BLaER1 (cell line): Measurements from ENCODE around the gene RNFT2.
A peak's percentile ranks its signal among the peaks of the same experiment; 100 is the strongest.
"Not testable (repeated sequence)": the region's sequence is repeated elsewhere in the genome, so short reads cannot be mapped to it uniquely, and the experiment has no call there.

Experiments
- H3K27ac ChIP-seq: shearing (Covaris generic); formaldehyde crosslinking; 2 replicates; pipeline ENCODE4 v1.8.1; 2022
- H3K27me3 ChIP-seq: shearing (Covaris generic); formaldehyde crosslinking; 2 replicates; pipeline ENCODE4 v1.8.1; 2022
- H3K36me3 ChIP-seq: shearing (Covaris generic); formaldehyde crosslinking; 2 replicates; pipeline ENCODE4 v1.8.1; 2022
- H3K4me1 ChIP-seq: shearing (Covaris generic); formaldehyde crosslinking; 2 replicates; pipeline ENCODE4 v1.8.1; 2022
- H3K4me2 ChIP-seq: shearing (Covaris generic); formaldehyde crosslinking; 2 replicates; pipeline ENCODE4 v1.8.1; 2022
- H3K4me3 ChIP-seq: shearing (Covaris generic); formaldehyde crosslinking; 2 replicates; pipeline ENCODE4 v1.8.1; 2022
- H3K9ac ChIP-seq: shearing (Covaris generic); formaldehyde crosslinking; 2 replicates; pipeline ENCODE4 v1.8.1; 2022
- H3K9me3 ChIP-seq: shearing (Covaris generic); formaldehyde crosslinking; 2 replicates; pipeline ENCODE4 v1.8.1; 2022
- H4K20me1 ChIP-seq: shearing (Covaris generic); formaldehyde crosslinking; 2 replicates; pipeline ENCODE4 v1.8.1; 2022
- Cebpa-rat ChIP-seq: shearing (Covaris generic); IDR thresholded peaks from 2 replicates; pipeline ENCODE4 v1.8.1; 2022

The RNFT2 gene

GRCh38 chr12:116735951-116736599, 2.0 kb upstream of the RNFT2 start:
- H3K36me3 ChIP-seq = peaks cover 52% of the 10 kb centered on the region
- no peaks in the 10 kb centered on the region for H3K27me3 ChIP-seq
- H3K9me3 ChIP-seq = no peaks in the 10 kb centered on the region
- peaks cover 59% of the 10 kb centered on the region for H4K20me1 ChIP-seq
- H3K4me3 ChIP-seq = peak overlapping the region; percentile 99
- no peak for TF ChIP-seq Cebpa-rat
- peak overlapping the region; percentile 91 for H3K9ac ChIP-seq
- peak overlapping the region; percentile 97 for H3K4me2 ChIP-seq
- H3K4me1 ChIP-seq = peaks cover 23% of the 10 kb centered on the region
- H3K27ac ChIP-seq = no peak overlapping the region

DNA sequence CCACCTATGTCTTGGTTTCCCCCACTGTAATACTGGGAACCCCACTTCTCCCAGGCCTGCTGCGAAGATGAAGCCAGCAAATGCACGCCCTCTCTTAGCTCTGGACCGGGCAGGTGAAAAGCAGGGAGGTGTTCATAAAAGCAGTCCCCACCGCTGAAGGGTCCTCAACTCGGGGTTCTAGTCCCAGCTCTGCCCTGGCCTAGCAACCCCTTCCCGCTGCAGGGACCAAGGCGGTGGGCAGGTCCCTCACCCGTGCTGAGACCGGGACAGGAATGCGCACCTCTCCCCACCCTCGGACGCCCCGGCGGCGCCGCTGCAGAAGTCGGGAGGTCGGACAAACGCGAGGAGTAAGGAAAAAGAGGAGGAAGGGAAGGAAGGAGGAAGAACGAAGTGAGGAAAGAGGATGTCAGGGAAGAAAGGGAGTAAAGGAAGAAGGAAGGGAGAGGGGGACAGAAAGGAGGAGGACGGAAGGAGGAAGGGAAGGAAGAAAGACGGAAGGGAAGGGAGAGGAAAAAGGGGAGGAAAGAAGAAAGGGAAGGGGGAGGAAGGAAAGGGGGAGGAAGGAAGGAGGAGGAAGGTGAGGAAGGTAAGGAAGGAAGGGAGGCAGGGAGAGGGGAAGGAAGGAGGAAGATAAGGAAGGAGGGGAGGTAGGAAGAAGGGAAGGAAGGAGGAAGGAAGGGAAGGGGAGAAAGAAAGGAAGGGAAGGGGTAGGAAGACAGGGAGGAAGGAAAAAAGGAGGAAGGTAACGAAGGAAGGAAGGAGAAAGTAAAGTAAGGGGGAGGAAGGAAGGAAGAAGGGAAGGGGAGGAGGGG, 947 bp upstream of the RNFT2 start:
- Histone ChIP-seq H3K36me3 (peaks cover 48% of the 10 kb centered on the region), H3K9me3 (no peaks in the 10 kb centered on the region), H3K27ac (peak overlapping the region; percentile 87), H3K4me2 (peak overlapping the region; percentile 97), H3K27me3 (no peaks in the 10 kb centered on the region), H4K20me1 (peaks cover 48% of the 10 kb centered on the region), H3K9ac (peak overlapping the region; percentile 91), H3K4me3 (peak overlapping the region; percentile 99), H3K4me1 (peaks cover 23% of the 10 kb centered on the region)
- TF ChIP-seq Cebpa-rat = no peak

- H3K4me1 ChIP-seq = peaks cover 23% of the 10 kb centered on the region
- TF ChIP-seq Cebpa-rat = no peak
- H3K9ac ChIP-seq = no peak overlapping the region
- H3K4me3 ChIP-seq = no peak overlapping the region
- peaks cover 26% of the 10 kb centered on the region for H4K20me1 ChIP-seq
- no peak overlapping the region for H3K27ac ChIP-seq
- H3K4me2 ChIP-seq = peak overlapping the region; percentile 88
- H3K27me3 ChIP-seq = no peaks in the 10 kb centered on the region
- no peaks in the 10 kb centered on the region for H3K9me3 ChIP-seq
- H3K36me3 ChIP-seq = peaks cover 32% of the 10 kb centered on the region
These were observed 1.3 kb downstream of the RNFT2 start for GRCh38 chr12:116739381-116739887.

DNA sequence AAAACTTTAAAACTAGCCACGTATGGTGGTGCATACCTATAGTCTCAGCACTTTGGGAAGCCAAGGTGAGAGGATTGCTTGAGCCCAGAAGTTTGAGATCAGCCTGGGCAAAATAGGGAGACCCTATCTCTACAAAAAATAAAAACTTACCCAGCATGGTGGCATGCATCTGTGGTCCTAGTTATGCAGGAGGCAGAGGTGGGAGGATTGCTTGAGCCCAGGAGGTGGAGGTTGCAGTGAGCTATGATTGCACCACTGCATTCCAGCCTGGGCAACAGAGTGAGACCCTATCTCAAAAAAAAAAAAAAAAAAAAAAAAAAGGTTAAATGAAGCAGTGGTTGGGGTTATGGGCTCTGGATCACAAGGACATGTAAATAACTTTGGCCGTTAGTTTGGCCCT, 4.7 kb downstream of the RNFT2 start:
- not testable (repeated sequence) for H3K27me3 ChIP-seq, H3K9ac ChIP-seq, H3K4me3 ChIP-seq, H3K9me3 ChIP-seq, H3K4me2 ChIP-seq, H3K27ac ChIP-seq, H4K20me1 ChIP-seq
- Histone ChIP-seq H3K4me1 (peaks cover 11% of the 10 kb centered on the region), H3K36me3 (peaks cover 22% of the 10 kb centered on the region; the same call in 1 of the 2 replicates)

DNA sequence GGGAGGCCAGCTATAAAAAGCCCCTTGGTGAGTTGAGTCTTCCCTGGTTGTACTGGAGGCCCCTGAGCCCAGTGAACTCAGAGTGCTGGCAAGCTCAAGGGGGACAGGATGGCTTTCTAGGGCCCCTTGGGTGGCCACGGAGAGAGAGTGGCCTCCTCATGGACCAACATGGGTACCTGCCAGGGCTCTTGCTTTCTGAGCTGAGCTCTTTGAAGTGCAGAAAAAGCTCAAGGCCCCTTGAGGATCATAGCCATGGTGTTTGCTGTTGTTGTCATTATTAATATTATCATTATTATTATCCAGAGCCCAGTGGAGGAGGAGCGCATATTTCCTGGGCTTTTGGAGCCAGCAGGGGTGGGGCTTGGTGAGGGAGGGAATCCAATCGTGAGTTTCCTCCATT, 6.7 kb downstream of the RNFT2 start:
- Histone ChIP-seq H3K27me3 (no peaks in the 10 kb centered on the region), H3K4me2 (0 out of 2 replicates have a peak overlapping the region, but pooled peaks have one; percentile 21), H3K9ac (no peak overlapping the region), H3K4me3 (no peak overlapping the region), H3K27ac (no peak overlapping the region), H3K4me1 (no peaks in the 10 kb centered on the region), H4K20me1 (no peaks in the 10 kb centered on the region), H3K9me3 (no peaks in the 10 kb centered on the region), H3K36me3 (peaks cover 31% of the 10 kb centered on the region; the same call in 1 of the 2 replicates)
- TF ChIP-seq Cebpa-rat = no peak

GRCh38 chr12:116745554-116745953, 7.4 kb downstream of the RNFT2 start:
- Histone ChIP-seq H3K4me1 (no peaks in the 10 kb centered on the region), H3K9me3 (no peaks in the 10 kb centered on the region), H3K27me3 (no peaks in the 10 kb centered on the region), H3K36me3 (peaks cover 30% of the 10 kb centered on the region), H3K4me2 (no peak overlapping the region), H3K27ac (no peak overlapping the region), H3K9ac (no peak overlapping the region), H3K4me3 (no peak overlapping the region), H4K20me1 (no peaks in the 10 kb centered on the region)
- no peak for TF ChIP-seq Cebpa-rat

DNA sequence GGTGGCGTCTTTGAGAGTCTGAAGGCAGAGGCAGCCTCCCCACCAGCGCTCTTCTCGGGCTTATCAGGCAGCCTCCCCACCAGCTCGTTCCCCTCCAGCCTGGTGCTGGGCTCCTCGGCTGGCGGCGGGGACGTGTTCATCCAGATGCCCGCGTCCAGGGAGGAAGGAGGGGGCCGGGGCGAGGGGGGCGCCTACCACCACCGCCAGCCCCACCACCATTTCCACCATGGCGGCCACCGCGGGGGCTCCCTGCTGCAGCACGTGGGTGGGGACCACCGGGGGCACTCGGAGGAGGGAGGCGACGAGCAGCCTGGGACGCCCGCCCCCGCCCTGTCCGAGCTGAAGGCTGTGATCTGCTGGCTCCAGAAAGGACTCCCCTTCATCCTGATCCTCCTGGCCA, 11.8 kb downstream of the RNFT2 start:
- TF ChIP-seq Cebpa-rat = no peak
- no peaks in the 10 kb centered on the region for H4K20me1 ChIP-seq
- H3K4me2 ChIP-seq = no peak overlapping the region
- no peak overlapping the region for H3K9ac ChIP-seq
- H3K4me3 ChIP-seq = no peak overlapping the region
- H3K9me3 ChIP-seq = no peaks in the 10 kb centered on the region
- H3K36me3 ChIP-seq = peaks cover 29% of the 10 kb centered on the region
- H3K27me3 ChIP-seq = no peaks in the 10 kb centered on the region
- no peaks in the 10 kb centered on the region for H3K4me1 ChIP-seq
- no peak overlapping the region for H3K27ac ChIP-seq

DNA sequence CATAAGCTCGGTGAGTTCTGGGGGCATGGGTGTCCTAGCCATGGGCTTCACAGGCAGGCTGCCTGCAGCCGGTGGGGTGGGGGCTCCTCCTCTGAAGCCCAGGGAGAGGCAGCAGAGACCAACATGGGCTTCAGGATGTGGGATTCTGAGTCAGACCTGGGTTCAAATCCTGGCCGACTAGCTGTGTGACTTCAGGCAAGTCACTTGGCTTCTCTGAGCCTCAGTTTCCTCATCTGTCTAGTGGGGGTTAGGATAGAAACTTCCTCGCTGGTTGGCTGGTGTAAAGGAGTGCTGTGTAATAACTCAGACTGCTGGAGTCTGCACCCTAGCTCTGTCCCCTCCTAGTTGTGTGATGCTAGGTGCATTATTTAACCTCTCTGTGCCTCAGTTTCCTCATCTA, 12.2 kb downstream of the RNFT2 start:
- no peaks in the 10 kb centered on the region for H3K27me3 ChIP-seq
- no peak overlapping the region for H3K27ac ChIP-seq
- H3K9me3 ChIP-seq = no peaks in the 10 kb centered on the region
- no peak overlapping the region for H3K9ac ChIP-seq
- no peak for TF ChIP-seq Cebpa-rat
- no peaks in the 10 kb centered on the region for H4K20me1 ChIP-seq
- H3K36me3 ChIP-seq = peaks cover 29% of the 10 kb centered on the region
- no peak overlapping the region for H3K4me3 ChIP-seq
- no peaks in the 10 kb centered on the region for H3K4me1 ChIP-seq
- H3K4me2 ChIP-seq = no peak overlapping the region

GRCh38 chr12:116754097-116754496, 16.0 kb downstream of the RNFT2 start:
- H3K4me1 ChIP-seq, H3K27ac ChIP-seq, H3K9me3 ChIP-seq, H3K9ac ChIP-seq, H4K20me1 ChIP-seq, H3K4me2 ChIP-seq, H3K27me3 ChIP-seq, H3K4me3 ChIP-seq: not testable (repeated sequence)
- H3K36me3 ChIP-seq = peaks cover 24% of the 10 kb centered on the region

DNA sequence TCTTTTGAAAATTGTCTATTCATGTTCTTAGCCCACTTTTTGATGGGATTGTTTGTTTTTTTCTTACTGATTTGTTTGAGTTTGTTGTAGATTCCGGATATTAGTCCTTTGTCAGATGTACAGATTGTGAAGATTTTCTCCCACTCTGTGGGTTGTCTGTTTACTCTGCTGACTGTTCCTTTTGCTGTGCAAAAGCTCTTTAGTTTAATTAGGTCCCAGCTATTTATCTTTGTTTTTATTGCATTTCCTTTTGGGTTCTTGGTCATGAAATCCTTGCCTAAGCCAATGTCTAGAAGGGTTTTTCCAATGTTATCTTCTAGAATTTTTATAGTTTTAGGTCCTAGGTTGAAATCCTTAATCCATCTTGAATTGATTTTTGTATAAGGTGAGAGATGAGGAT, 16.7 kb downstream of the RNFT2 start:
- H3K4me2 ChIP-seq, H4K20me1 ChIP-seq, H3K27ac ChIP-seq, H3K4me3 ChIP-seq, H3K4me1 ChIP-seq, H3K9ac ChIP-seq, H3K9me3 ChIP-seq, H3K27me3 ChIP-seq: not testable (repeated sequence)
- H3K36me3 ChIP-seq = peaks cover 26% of the 10 kb centered on the region
